Ovary (tissue), 3 donors: ENCODE measurements around the gene URI1.

Experiments
- EP300 ChIP-seq: sonication (generic); formaldehyde crosslinking; IDR thresholded peaks from one replicate; pipeline ENCODE4 v1.6.1; 2017; ENCODE audit warnings: antibody characterized with exemption
- POLR2A ChIP-seq: fragments of 450-650 bp; IDR thresholded peaks from one replicate; pipeline ENCODE4 v1.6.1; 2017; ENCODE audit warnings: antibody characterized with exemption, mild to moderate bottlenecking, moderate library complexity
- TF ChIP-seq, protein P1 (sequence below), 3 donors: fragments of 450-650 bp in 2 of 3; fragments of 200-600 bp in 1 of 3; IDR thresholded peaks; one replicate each; pipeline versions ENCODE4 v1.5.1 to v1.8.0; 2016 to 2022; ENCODE audit warnings: antibody characterized with exemption in 3 of 3, mild to moderate bottlenecking in 1 of 3
- donor health status: DM: no; HTN: no; CAD: no.

DNA sequence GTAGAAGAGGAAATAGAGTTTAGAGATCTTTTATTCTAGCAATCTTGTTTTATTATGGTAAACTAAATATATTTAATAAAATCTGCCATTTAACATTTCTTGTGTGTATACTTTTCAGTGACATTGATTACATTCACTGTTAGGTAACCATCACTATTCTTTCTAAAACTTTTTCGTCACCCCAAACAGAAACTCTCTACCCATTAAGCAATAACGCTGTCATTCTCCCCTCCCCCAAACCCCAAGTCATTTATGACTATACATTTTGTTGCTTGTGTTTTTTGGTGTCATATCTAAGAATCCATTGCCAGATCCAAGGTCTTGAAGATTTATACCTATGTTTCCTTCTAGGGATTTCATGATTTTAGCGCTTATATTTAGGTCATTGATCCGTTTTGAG, 10.6 kb downstream of the URI1 start:
- TF ChIP-seq, protein P1, sequence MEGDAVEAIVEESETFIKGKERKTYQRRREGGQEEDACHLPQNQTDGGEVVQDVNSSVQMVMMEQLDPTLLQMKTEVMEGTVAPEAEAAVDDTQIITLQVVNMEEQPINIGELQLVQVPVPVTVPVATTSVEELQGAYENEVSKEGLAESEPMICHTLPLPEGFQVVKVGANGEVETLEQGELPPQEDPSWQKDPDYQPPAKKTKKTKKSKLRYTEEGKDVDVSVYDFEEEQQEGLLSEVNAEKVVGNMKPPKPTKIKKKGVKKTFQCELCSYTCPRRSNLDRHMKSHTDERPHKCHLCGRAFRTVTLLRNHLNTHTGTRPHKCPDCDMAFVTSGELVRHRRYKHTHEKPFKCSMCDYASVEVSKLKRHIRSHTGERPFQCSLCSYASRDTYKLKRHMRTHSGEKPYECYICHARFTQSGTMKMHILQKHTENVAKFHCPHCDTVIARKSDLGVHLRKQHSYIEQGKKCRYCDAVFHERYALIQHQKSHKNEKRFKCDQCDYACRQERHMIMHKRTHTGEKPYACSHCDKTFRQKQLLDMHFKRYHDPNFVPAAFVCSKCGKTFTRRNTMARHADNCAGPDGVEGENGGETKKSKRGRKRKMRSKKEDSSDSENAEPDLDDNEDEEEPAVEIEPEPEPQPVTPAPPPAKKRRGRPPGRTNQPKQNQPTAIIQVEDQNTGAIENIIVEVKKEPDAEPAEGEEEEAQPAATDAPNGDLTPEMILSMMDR (IDR thresholded peaks at IDR 0.05): no peak
- TF ChIP-seq EP300: no peak
- TF ChIP-seq POLR2A: no peak
